ENCODE results near the gene CCR8.

DNA sequence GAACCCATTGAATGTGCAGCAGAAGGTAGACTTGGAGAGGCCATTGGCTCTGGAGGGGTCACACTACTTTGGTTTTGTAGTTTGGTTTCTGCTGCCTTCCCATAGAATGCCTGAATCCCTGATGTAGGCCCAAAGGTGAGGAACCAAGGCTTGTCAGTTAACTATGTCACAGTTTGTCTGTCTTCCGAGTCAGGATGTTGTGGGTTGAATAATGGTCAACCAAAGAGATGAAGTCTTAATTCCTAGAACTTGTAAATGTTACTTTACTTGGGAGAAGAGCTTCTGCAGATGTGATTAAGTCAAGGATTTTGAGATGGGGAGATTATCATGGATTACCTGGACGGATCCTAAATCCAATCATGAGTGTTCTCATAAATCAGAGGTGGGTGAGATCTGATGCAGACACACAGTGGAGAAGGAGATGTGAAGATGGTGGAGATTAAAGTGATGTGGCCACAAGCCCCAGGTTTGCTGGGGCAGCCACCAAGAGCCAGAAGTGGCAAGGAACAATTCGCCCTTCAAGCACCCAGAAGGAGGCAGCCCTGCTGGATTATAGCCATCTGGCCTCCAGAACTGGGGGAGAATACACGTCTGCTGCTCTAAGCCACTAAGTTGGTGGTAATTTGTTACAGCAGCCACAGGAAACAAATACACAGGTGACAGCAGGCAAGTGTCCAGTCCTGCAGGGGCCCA is 2.3 kb upstream of the CCR8 start:
- TF ChIP-seq, protein P1, sequence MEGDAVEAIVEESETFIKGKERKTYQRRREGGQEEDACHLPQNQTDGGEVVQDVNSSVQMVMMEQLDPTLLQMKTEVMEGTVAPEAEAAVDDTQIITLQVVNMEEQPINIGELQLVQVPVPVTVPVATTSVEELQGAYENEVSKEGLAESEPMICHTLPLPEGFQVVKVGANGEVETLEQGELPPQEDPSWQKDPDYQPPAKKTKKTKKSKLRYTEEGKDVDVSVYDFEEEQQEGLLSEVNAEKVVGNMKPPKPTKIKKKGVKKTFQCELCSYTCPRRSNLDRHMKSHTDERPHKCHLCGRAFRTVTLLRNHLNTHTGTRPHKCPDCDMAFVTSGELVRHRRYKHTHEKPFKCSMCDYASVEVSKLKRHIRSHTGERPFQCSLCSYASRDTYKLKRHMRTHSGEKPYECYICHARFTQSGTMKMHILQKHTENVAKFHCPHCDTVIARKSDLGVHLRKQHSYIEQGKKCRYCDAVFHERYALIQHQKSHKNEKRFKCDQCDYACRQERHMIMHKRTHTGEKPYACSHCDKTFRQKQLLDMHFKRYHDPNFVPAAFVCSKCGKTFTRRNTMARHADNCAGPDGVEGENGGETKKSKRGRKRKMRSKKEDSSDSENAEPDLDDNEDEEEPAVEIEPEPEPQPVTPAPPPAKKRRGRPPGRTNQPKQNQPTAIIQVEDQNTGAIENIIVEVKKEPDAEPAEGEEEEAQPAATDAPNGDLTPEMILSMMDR (IDR thresholded peaks at IDR 0.05) = no peak
- TF ChIP-seq ZFX (IDR thresholded peaks at IDR 0.05; ENCODE audit: borderline replicate concordance) = no peak

Data from 22Rv1 (cell line).